Upper lobe of left lung (tissue), 6 donors: Measurements from ENCODE around the gene COL6A2. TPM values are rescaled to one million over a fixed set of nuclear protein-coding genes. Genes with fewer than 3 reads are reported as not detected.

Source experiments
- ATAC-seq, 2 donors: fragments of 200-7000 bp; cut with Tn5 transposase; one replicate each; pipeline ENCODE4 v1.9.1; 2022; ENCODE audit warnings: mild to moderate bottlenecking in 2 of 2, moderate library complexity in 2 of 2; ENCODE audit not compliant: low FRiP score in 2 of 2
- DNase-seq, 2 donors: peaks; one replicate each; pipeline ENCODE4 v3.0.0-alpha.2; 2019 to 2020
- H3K27ac ChIP-seq, 4 donors: fragments of 200-600 bp; sonication (generic); one replicate each; pipeline ENCODE4 v1.5.1; 2016 to 2019
- H3K27me3 ChIP-seq, 4 donors: fragments of 200-600 bp; sonication (generic); one replicate each; pipeline ENCODE4 v1.5.1; 2017 to 2019
- H3K36me3 ChIP-seq, 4 donors: fragments of 200-600 bp; sonication (generic); one replicate each; pipeline ENCODE4 v1.5.1; 2016 to 2019
- H3K4me1 ChIP-seq, 4 donors: fragments of 200-600 bp; sonication (generic); one replicate each; pipeline ENCODE4 v1.5.1; 2018 to 2019
- H3K4me3 ChIP-seq, 4 donors: fragments of 200-600 bp; sonication (generic); one replicate each; pipeline ENCODE4 v1.5.1; 2017 to 2019; ENCODE audit warnings: mild to moderate bottlenecking in 2 of 4, moderate library complexity in 1 of 4
- H3K9me3 ChIP-seq, 4 donors: fragments of 200-600 bp; sonication (generic); one replicate each; pipeline ENCODE4 v1.5.1; 2018 to 2019
- CTCF ChIP-seq, 6 experiments: fragments of 450-650 bp in 4 of 6; fragments of 200-600 bp in 2 of 6; sonication (generic) in 2 of 6; IDR thresholded peaks; one replicate each; pipeline ENCODE4 v1.5.1; 2016 to 2019; ENCODE audit warnings: antibody characterized with exemption in 6 of 6
- EP300 ChIP-seq, 4 donors: sonication (generic); formaldehyde crosslinking; IDR thresholded peaks; one replicate each; pipeline ENCODE4 v1.5.1; 2017; ENCODE audit warnings: antibody characterized with exemption in 4 of 4, control low read depth in 2 of 4
- POLR2A ChIP-seq, 4 donors: fragments of 450-650 bp; IDR thresholded peaks; one replicate each; pipeline ENCODE4 v1.5.1; 2016 to 2017; ENCODE audit warnings: antibody characterized with exemption in 4 of 4, mild to moderate bottlenecking in 2 of 4
- POLR2AphosphoS5 ChIP-seq, 2 donors: sonication (generic); formaldehyde crosslinking; IDR thresholded peaks; one replicate each; pipeline ENCODE4 v1.5.1; 2017; ENCODE audit warnings: antibody characterized with exemption in 2 of 2
- WGBS, 2 donors: methylation state at CpG; one replicate each; pipeline ENCODE4 v1.1.5; 2017 to 2018; 5-methylcytosine and 5-hydroxymethylcytosine counted together
- total RNA-seq, 6 donors: library from RNA; depleted of rRNA in 4 of 6; stranded (reverse); fragments of >200 nt in 4 of 6; gene quantifications; one replicate each; pipeline versions ENCODE4 v1.1.0 to v1.2.1, GENCODE V29; 2016 to 2021
- donor health status: DM: no; HTN: no; CAD: no; lungs with moderate emphysema.
- donor health status: DM: no; HTN: yes; CAD: no; lungs with severe emphysema.

The COL6A2 gene
- total RNA-seq, 6 donors from 2014 or later: 105 to 522 (median 304) TPM

- Histone ChIP-seq H3K4me1 (peaks cover 0 to 16% (median 4%) of the 10 kb centered on the region in 4 donors), H3K9me3 (peaks cover 0 to 6% (median 4%) of the 10 kb centered on the region in 4 donors), H3K27ac (no peak overlapping the region), H3K4me3 (no peak overlapping the region), H3K36me3 (peaks cover 0 to 58% (median 25%) of the 10 kb centered on the region in 4 donors), H3K27me3 (no peaks in the 10 kb centered on the region)
- DNase-seq (peak in 1 of 2 donors; percentile 10), ATAC-seq (no peak)
- WGBS, 2 donors: 84 to 95% methylated on average over 8 to 20 of the region's 20 CpGs
- no peak for TF ChIP-seq POLR2AphosphoS5 (IDR thresholded peaks at IDR 0.05)
- TF ChIP-seq EP300 (IDR thresholded peaks at IDR 0.05): no peak
- TF ChIP-seq POLR2A (IDR thresholded peaks at IDR 0.05): no peak
- TF ChIP-seq CTCF (IDR thresholded peaks at IDR 0.05): no peak
Observed at GRCh38 chr21:46112725-46113215, 14.9 kb downstream of the COL6A2 start.

GRCh38 chr21:46113497-46114176 lies 15.7 kb downstream of the COL6A2 start:
- WGBS, 2 donors: 94% methylated on average over 14 to 16 of the region's 16 CpGs

GRCh38 chr21:46114963-46115362 lies 17.1 kb downstream of the COL6A2 start:
- Histone ChIP-seq H3K36me3 (peaks cover 0 to 80% (median 36%) of the 10 kb centered on the region in 4 donors), H3K9me3 (peaks cover 0 to 6% (median 4%) of the 10 kb centered on the region in 4 donors), H3K27ac (no peak overlapping the region), H3K4me3 (no peak overlapping the region), H3K27me3 (no peaks in the 10 kb centered on the region), H3K4me1 (peaks cover 0 to 12% (median 4%) of the 10 kb centered on the region in 4 donors)
- ATAC-seq: no peak
- 87 to 91% methylated on average over 4 of the region's 4 CpGs for WGBS, 2 donors
- TF ChIP-seq POLR2AphosphoS5 (IDR thresholded peaks at IDR 0.05) (no peak), POLR2A (IDR thresholded peaks at IDR 0.05) (no peak)
- peak in 1 of 2 donors; percentile 2 for DNase-seq

More at GRCh38 chr21:46113497-46114176, 15.7 kb downstream of the COL6A2 start:
- Histone ChIP-seq H3K27ac (no peak overlapping the region), H3K4me3 (no peak overlapping the region), H3K27me3 (no peaks in the 10 kb centered on the region), H3K9me3 (peaks cover 0 to 6% (median 4%) of the 10 kb centered on the region in 4 donors), H3K4me1 (peaks cover 0 to 16% (median 4%) of the 10 kb centered on the region in 4 donors), H3K36me3 (peaks cover 0 to 67% (median 30%) of the 10 kb centered on the region in 4 donors)
- TF ChIP-seq POLR2A (IDR thresholded peaks at IDR 0.05) (no peak), EP300 (IDR thresholded peaks at IDR 0.05) (no peak), POLR2AphosphoS5 (IDR thresholded peaks at IDR 0.05) (no peak), CTCF (IDR thresholded peaks at IDR 0.05) (no peak)
- DNase-seq (no peak), ATAC-seq (no peak)

GRCh38 chr21:46115441-46116188 lies 17.7 kb downstream of the COL6A2 start:
- ATAC-seq (no peak), DNase-seq (peak in 1 of 2 donors; percentile 14)
- 92 to 99% methylated on average over 6 to 15 of the region's 17 CpGs for WGBS, 2 donors
- Histone ChIP-seq H3K9me3 (peaks cover 0 to 6% (median 4%) of the 10 kb centered on the region in 4 donors), H3K4me3 (no peak overlapping the region), H3K27me3 (no peaks in the 10 kb centered on the region), H3K27ac (no peak overlapping the region), H3K36me3 (peaks cover 0 to 86% (median 40%) of the 10 kb centered on the region in 4 donors), H3K4me1 (peaks cover 0 to 6% (median 3%) of the 10 kb centered on the region in 4 donors)
- TF ChIP-seq POLR2A (IDR thresholded peaks at IDR 0.05) (no peak), EP300 (IDR thresholded peaks at IDR 0.05) (no peak), CTCF (IDR thresholded peaks at IDR 0.05) (no peak), POLR2AphosphoS5 (IDR thresholded peaks at IDR 0.05) (no peak)

- H3K27me3 ChIP-seq: no peaks in the 10 kb centered on the region
- ATAC-seq: no peak
- peaks cover 0 to 93% (median 43%) of the 10 kb centered on the region in 4 donors for H3K36me3 ChIP-seq
- no peaks in the 10 kb centered on the region for H3K4me1 ChIP-seq
- no peak overlapping the region for H3K4me3 ChIP-seq
- peak in 1 of 2 donors; percentile 13 for DNase-seq
- 92% methylated on average over 12 to 20 of the region's 20 CpGs for WGBS, 2 donors
- TF ChIP-seq POLR2A (IDR thresholded peaks at IDR 0.05) (no peak), CTCF (IDR thresholded peaks at IDR 0.05) (no peak), EP300 (IDR thresholded peaks at IDR 0.05) (no peak), POLR2AphosphoS5 (IDR thresholded peaks at IDR 0.05) (no peak)
- H3K27ac ChIP-seq: no peak overlapping the region
- H3K9me3 ChIP-seq: peaks cover 0 to 6% (median 4%) of the 10 kb centered on the region in 4 donors
Observed at GRCh38 chr21:46116189-46116775, 18.4 kb downstream of the COL6A2 start.
